NCI-H128 (cell line): ENCODE measurements around the gene ARHGAP33.
"Not testable (repeated sequence)": the region's sequence is repeated elsewhere in the genome, so short reads cannot be mapped to it uniquely, and the experiment has no call there.

Experiments used
- DNase-seq: peaks from one replicate; lab custom pipeline; 2025; ENCODE audit not compliant: unreplicated experiment; lab: John Stamatoyannopoulos, UW

Gene ARHGAP33

GRCh38 chr19:35832054-35832453 is 56.7 kb downstream of the ARHGAP33 start:
- DNase-seq, result no peak

- DNase-seq, result no peak
Measured at GRCh38 chr19:35833972-35834371, 58.6 kb downstream of the ARHGAP33 start.

GRCh38 chr19:35836096-35836495 is 60.7 kb downstream of the ARHGAP33 start:
- DNase-seq, result not testable (repeated sequence)
